Neutrophil (primary cell): ENCODE data around the gene GPR31.

Source experiments
- H3K27ac ChIP-seq: fragments of 200-600 bp; sonication (generic); 2 replicates; pipeline ENCODE4 v1.5.1; 2016; ENCODE audit warnings: mild to moderate bottlenecking, moderate library complexity
- H3K27me3 ChIP-seq: fragments of 200-600 bp; sonication (generic); 2 replicates; pipeline ENCODE4 v1.6.0; 2016; ENCODE audit warnings: mild to moderate bottlenecking
- H3K36me3 ChIP-seq: fragments of 200-600 bp; sonication (generic); 2 replicates; pipeline ENCODE4 v1.5.1; 2017
- H3K4me1 ChIP-seq, 2 experiments: fragments of 200-600 bp in 1 of 2; sonication (generic) in 1 of 2; 1 replicate in 1 of 2; 2 replicates in 1 of 2; pipeline versions ENCODE4 v1.5.1 to v1.6.1; 2013 to 2016; ENCODE audit warnings: low read depth in 1 of 2, low read length in 1 of 2, mild to moderate bottlenecking in 1 of 2, moderate library complexity in 1 of 2; ENCODE audit not compliant: control insufficient read depth in 1 of 2, insufficient read depth in 1 of 2
- H3K4me3 ChIP-seq, 2 experiments: fragments of 200-600 bp in 1 of 2; sonication (generic) in 1 of 2; 1 replicate in 1 of 2; 2 replicates in 1 of 2; pipeline ENCODE4 v1.5.1; 2013 to 2016; ENCODE audit warnings: low read depth in 1 of 2, low read length in 1 of 2, mild to moderate bottlenecking in 1 of 2, moderate library complexity in 1 of 2
- H3K9me3 ChIP-seq: fragments of 200-600 bp; sonication (generic); 2 replicates; pipeline ENCODE4 v1.5.1; 2016
- CTCF ChIP-seq: fragments of 200-600 bp; sonication (generic); IDR thresholded peaks from 2 replicates; pipeline ENCODE4 v1.5.1; 2016; ENCODE audit warnings: antibody characterized with exemption

Gene GPR31

GRCh38 chr6:167111597-167111996 lies 46.2 kb downstream of the GPR31 start:
- Histone ChIP-seq H3K4me3 (no peak overlapping the region), H3K4me1 (no peaks in the 10 kb centered on the region)

GRCh38 chr6:167109651-167110050 lies 48.1 kb downstream of the GPR31 start:
- Histone ChIP-seq H3K27me3 (no peaks in the 10 kb centered on the region), H3K36me3 (no peaks in the 10 kb centered on the region), H3K4me1 (no peaks in the 10 kb centered on the region), H3K9me3 (no peaks in the 10 kb centered on the region), H3K27ac (no peak overlapping the region), H3K4me3 (no peak overlapping the region)
- no peak for TF ChIP-seq CTCF

More at GRCh38 chr6:167111597-167111996, 46.2 kb downstream of the GPR31 start:
- Histone ChIP-seq H3K27me3 (no peaks in the 10 kb centered on the region), H3K36me3 (no peaks in the 10 kb centered on the region), H3K27ac (no peak overlapping the region), H3K9me3 (no peaks in the 10 kb centered on the region)
- TF ChIP-seq CTCF, result no peak

GRCh38 chr6:167108278-167108677 lies 49.5 kb downstream of the GPR31 start:
- no peak overlapping the region for H3K27ac ChIP-seq
- TF ChIP-seq CTCF, result no peak
- peaks cover 2% of the 10 kb centered on the region in 2 experiments for H3K4me1 ChIP-seq
- H3K9me3 ChIP-seq, result no peaks in the 10 kb centered on the region
- H3K27me3 ChIP-seq, result no peaks in the 10 kb centered on the region
- no peak overlapping the region for H3K4me3 ChIP-seq
- no peaks in the 10 kb centered on the region for H3K36me3 ChIP-seq

DNA sequence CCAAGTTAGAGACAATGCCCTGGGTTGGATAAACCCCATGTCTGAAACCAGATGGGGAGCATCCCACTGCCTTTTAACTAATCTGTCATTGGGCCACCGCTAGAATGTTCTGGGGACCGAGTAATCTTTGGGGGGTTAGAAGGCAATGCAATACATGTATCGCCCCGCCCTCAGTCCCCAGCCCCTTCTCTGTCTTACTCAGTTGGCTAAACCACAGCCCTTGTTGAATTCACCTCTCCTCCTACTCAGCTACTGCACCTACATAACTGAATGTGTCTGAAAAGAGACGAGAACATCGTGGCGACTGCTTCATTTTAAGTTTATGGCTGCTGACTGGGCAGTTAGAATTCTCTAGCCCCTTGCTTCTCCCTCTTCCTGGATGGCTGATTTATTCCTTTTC lies 50.0 kb downstream of the GPR31 start:
- H3K4me3 ChIP-seq, result no peak overlapping the region
- no peaks in the 10 kb centered on the region for H3K36me3 ChIP-seq
- H3K27me3 ChIP-seq, result no peaks in the 10 kb centered on the region
- TF ChIP-seq CTCF, result no peak
- H3K27ac ChIP-seq, result no peak overlapping the region
- no peaks in the 10 kb centered on the region for H3K9me3 ChIP-seq
- peaks cover 4 to 7% of the 10 kb centered on the region in 2 experiments for H3K4me1 ChIP-seq

DNA sequence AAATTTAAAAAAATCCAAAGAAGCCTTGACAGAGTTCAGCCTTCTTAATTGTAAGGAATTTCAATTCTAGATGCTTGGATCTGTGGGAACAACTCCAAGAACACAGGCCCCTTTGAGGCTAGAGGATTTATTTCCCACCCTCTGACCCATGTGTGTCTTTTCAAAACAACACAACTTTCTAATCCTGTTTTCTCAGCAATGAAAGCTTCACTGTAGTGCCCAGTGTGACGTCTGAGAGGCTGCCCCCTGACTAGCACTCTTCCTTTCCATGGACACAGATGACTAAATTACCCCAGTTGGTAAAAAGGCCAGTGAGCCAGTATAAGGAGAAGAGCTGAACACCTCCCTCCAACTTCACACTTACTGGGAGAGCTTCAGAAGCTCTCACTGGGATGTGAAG lies 51.4 kb downstream of the GPR31 start:
- no peaks in the 10 kb centered on the region for H3K9me3 ChIP-seq
- H3K36me3 ChIP-seq, result no peaks in the 10 kb centered on the region
- peaks cover 4 to 7% of the 10 kb centered on the region in 2 experiments for H3K4me1 ChIP-seq
- TF ChIP-seq CTCF, result no peak
- no peak overlapping the region for H3K4me3 ChIP-seq
- H3K27me3 ChIP-seq, result no peaks in the 10 kb centered on the region
- H3K27ac ChIP-seq, result no peak overlapping the region
